Mesenteric fat pad (tissue), 1 donor: ENCODE data around the gene MCM6. TPM values are rescaled to one million over a fixed set of nuclear protein-coding genes. Genes with fewer than 3 reads are reported as not detected.
"Not testable (repeated sequence)": the region's sequence is repeated elsewhere in the genome, so short reads cannot be mapped to it uniquely, and the experiment has no call there.

Experiments
- DNase-seq: peaks from one replicate; pipeline ENCODE4 v3.0.0-alpha.2; 2020; ENCODE audit warnings: low spot score
- long read RNA-seq: library from polyadenylated mRNA; unstranded; transcript quantifications from one replicate; pipeline ENCODE4 v2.0.0, GENCODE V29; 2020
- total RNA-seq: library from RNA; stranded (reverse); fragmentation: NEBNext Ultra II Directional; extraction: Animal tissue kit (Norgen Biotek cat#: 25700); gene quantifications from one replicate; pipeline ENCODE4 v1.2.1, GENCODE V29; 2021
- donor health status: DM: yes; HTN: yes; CAD: no.

MCM6 gene
- total RNA-seq, result 16.0 TPM
- long read RNA-seq, transcript MCM6-201 (17 exons, 3,736 nt), result major isoform, 38 of 59 reads
- long read RNA-seq, partial matches to known transcripts, result 19 of 59 reads
- long read RNA-seq, other reads (novel, unspliced or antisense), result 2 of 59 reads

DNA sequence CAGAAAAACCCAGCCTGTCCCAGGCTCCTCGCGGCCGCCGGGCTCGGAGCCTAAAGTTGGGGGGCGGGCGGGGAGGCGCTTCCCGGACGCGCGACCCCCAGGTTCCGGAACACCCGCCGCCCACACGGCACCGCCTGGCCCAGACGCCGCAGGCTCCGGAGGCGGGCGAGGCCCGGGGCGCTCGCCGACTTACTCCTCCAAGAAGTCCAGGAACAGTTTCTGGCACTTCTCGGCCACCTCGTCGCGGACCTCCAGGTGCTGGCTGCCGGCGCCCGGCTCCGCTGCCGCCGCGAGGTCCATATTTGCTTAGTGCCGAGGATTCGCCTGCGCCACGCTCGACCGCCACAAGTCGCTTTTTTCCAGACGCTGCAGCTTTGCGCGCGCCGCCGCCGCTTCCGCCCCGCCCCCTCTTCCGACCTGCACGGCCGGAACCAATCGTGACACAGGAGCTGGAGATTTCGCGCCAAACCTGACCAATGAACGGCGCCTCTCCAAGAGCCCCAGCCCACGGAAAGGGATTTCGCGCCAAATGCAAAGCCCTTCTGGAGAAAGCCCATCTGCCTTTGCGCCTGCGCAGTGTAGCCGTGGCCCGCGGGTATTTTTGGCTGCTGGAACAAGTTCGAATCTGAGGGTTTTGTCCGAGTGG lies at the start of gene MCM6:
TSS of gene MCM6 (minus strand) at position 378 of the 646 bp plus-strand sequence. CDS start at position 300, 78 bp downstream.
- DNase-seq, result peak; percentile 97

DNA sequence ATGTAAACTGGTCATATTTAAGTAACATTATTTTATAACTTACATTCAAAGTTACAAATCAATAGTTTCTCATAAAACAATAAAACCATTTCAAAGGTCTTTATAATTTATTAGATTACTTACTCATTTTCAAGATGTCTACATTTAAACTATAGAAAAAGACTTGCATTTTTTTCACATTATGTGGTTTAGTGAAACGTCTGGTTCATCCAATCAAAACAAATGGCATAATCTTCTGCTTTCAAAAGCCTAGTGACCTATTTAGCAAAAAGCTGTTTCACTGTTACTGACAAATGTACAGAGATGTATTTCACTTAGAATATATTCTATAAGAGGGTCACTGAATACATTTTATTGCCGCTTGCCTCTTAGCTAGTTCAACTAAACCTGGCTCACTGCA lies 49.3 kb upstream of the MCM6 start:
- DNase-seq, result no peak

DNA sequence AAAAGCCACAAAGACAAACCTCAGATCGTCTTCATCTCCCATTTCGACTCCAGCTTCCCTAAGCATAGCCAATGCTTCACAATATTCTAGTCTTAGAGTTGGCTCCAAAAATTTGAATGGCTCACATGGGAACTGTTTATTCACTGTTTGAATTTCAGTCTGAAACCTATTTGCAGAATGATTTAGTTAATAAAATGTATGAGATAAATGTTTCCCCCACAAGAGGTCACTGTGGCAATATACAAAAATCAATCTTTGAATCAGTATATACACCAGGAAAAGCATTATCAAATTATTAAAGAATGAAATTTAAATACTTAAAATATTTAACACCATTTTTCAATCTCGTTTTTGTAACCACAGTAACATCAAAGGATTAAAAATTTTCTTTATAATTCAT lies 40.0 kb upstream of the MCM6 start:
- DNase-seq, result no peak

DNA sequence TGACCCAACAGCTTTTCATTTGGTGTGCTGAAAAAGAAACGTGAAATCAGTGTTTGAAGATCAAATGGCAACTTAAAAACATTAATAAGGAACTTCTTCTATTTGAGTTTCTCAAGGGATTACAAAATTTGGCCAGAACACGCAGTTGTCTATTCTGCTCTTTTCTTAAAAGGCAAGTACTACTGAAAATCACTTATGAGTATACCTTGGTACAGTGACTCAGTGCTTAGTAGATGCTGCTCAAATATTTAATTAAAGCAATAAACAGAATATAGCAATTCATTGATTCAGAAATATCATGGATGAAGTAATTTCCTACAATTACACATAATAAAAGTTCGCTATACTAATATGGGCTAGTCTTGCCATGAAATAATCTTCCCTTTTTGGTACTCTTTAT lies 38.2 kb upstream of the MCM6 start:
- no peak for DNase-seq

DNA sequence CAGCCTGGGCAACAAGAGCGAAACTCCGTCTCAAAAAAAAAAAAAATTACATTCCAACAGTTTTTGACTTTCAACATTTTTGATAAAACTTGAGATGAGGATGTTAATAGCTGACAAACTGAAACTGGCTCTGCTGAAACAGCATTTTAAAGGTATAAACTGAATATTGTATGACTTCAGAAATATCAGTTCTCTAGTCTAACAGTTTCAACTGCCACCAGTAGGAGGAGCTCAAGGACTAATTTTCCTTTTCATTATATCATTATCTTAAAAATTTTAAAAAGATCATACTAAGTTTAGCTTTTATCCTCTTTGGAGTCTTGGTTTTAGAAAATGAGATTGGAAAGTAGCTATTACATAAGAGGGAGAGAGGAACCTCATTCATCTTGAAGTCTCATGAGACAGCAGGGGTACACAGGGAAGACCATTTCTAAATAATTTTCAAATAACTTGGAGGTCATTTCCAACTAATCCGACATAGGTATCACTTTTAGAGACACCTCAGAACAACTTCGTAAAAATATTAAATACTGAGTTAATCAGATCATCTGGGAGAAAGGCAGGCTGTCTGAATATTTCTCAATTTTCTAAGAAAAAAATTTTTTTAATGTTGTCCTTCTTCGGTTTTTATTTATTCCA lies 37.6 kb upstream of the MCM6 start:
- DNase-seq, result no peak

DNA sequence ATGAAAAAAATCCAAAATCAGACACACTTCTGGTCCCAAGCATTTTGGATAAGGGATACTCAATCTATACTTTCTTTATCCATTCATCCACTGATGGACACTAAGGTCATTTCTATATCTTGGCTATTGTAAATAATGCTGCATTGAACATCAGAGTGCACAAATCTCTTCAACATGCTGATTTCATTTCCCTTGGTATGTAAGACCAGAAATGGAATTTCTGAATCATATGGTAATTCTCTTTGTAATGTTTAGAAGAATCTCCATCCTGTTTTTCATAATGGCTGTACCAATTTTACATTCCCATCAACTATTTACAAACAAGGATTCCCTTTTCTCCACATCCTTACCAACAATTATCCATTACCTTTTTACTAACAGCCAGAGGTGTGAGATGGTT lies 33.7 kb upstream of the MCM6 start:
- DNase-seq, result no peak

DNA sequence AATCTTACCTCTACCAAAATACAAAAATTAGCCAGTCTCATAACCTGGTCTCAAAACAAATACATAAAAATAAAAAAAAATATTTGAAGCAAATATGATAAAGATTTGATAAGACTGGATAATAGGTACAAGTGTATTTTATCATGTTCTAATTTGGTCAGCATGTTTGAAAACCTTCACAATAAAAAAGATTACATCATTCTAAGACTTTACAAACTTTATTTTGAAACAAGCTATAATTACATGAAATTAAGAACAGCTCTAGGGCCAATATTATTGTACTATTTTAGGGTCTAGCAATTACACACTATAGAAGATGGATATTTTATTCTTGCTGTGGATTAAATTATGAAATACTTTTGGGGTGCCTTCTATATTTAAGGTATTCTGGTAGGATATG lies 29.4 kb upstream of the MCM6 start:
- DNase-seq, result no peak

DNA sequence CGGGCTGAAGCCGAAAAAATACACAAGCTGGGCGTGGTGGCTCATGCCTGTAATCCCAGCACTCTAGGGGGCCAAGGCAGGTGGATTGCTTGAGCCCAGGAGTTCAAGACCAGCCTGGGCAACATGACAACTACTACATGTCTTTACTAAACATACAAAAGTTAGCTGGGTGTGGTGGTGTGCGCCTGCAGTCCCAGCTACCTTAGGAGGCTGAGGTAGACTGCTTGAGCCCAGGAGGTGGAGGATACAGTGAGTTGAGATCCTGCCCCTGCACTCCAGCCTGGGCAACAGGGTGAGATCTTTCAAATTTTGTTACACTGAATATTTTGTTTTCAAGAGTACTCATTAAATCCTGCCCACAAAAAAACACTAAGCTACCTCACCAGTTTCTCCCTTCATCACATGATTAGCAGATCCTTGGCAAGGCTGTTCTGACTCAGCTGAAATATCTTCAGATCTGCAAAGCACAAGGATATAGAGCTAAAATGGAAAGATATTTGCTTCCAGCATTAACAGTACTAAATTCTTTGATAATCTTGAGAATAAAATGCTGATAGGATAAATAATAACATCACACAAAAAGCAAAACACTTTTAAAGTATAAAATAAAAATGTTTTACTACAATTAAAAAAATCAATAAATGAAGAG lies 28.2 kb upstream of the MCM6 start:
- no peak for DNase-seq

DNA sequence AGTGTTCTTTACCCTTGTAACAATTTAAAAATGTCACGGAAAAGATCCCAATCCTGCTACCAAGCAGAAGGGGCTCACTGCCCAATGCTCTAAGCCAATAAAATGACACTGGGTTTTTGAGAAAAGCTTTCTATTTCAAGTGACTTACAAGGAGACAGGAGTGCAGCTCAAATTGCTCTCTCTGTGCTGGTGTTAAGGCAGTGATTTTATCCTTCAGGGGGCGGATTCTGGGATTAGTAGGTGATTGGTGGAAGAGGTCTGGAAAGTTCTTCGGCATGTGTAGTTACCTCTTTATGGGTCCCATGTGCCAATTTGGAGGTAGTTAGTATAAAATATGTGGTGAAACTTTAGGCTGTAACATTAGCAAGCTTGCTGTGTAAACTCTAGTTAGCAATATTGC lies 27.4 kb upstream of the MCM6 start:
- no peak for DNase-seq

DNA sequence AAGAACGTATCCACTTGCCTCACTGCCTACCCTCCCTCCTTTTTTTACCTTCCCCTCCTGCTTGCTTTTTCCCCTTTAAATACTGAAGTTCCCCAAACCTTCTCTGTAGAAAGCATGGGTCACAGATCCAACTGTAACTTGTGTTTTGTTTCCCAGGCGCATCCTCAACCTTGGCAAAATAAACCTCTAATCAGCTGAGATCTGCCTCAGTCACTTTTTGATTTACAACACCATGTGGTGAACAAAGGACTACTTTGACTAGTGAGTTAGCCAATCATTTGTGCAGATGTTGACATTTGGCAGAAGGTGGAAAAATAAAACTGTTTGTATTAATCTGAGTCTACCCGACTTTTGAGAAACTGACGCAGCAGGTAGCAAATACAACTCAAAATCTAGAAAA lies 23.3 kb upstream of the MCM6 start:
- no peak for DNase-seq

DNA sequence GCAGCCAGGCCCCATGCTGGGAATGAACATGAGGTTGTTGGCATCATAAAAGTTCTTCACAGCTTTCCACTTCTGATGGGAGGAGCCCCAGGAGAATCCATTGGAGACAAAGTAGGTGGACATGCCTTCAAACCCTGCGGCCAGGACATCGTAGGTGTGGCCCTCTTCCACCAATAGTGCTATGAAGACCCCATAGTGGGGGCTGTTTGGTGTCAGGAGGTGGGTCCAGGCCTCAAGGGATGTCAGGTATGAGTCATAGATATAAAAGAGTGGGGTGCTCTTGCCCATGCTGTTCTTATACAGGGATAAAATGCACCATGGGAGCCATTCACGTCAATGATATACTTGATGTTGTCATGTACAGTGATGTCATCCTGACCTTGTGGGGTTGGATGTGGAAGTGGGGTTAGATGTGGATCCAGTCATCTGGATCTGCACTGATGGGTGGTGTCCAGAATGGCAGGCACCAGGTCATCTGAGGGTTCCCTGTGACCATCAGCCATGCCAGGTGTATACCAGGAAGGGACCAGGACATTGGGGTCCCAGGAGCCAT lies 22.1 kb upstream of the MCM6 start:
- no peak for DNase-seq

DNA sequence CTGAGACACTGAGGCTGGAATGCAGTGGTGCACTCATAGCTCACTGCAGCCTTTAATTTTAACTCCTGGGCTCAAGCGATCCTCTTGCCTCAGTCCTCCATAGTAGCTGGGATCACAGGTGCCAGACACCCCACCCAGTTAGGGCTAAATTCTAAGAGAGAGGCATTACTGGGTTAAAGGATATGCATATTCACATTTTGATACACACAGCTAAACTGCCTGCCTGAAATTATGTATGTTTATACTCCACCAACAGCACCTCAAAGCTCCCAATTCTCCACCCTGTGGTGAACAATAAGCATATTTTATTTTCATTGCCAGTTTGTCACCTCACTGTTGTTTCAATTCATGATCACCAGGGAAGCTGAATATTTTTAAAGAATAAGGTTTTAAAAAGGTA lies 18.7 kb upstream of the MCM6 start:
- no peak for DNase-seq

DNA sequence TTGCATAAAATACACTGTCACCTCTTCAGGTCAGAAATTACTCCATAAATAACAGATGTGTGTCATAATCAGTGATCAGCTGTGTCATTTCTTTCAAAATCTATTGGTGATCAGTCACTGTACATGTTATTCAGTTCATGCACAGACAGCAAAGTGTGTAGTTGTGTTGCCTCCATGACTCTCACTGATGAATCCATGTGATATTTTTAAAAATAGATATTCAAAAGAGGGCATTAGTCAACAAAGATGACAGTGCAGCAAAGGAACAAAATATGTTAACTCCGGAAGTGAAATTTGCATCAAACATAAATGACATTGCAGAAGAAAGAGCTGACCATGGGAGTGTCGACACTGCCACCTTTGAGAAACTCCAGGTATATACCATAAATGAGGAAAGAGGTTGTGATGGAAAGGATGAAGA lies 17.1 kb upstream of the MCM6 start:
- DNase-seq, result no peak

DNA sequence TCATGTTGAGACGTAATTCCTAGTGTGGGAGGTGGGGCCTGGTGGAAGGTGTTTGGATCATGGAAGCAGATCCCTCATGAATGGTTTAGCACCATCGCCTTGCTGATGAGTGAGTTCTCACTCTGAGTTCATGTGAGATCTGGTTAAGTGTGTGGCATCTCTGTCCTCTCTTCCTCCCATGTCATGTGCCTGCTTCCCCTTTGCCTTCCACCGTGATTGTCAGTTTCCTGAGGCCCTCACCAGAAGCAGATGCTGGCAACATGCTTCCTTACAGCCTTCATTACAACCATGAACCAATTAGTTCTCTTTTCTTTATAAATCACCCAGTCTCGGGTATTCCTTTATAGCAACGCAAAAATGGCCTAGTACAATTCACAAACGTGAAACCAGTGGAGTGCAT lies 14.6 kb upstream of the MCM6 start:
- DNase-seq, result no peak

DNA sequence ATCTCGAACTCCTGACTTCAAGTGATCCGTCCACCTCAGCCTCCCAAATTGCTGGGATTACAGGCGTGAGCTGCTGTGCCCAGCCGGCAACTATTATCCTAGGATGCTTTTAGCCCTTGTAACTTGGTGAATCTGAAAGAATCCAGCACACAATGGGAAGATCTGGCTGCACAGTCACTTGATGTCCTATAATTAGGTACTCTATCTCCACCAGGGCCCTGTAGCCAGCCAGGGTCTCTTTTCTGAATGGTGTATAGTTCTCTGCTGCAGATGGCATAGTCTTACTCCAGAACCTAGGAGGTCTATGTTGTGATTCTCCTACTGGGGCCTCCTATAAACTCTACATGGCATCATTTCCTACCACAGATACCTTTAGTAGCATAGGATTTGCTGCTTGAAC lies 13.9 kb upstream of the MCM6 start:
- DNase-seq, result no peak

DNA sequence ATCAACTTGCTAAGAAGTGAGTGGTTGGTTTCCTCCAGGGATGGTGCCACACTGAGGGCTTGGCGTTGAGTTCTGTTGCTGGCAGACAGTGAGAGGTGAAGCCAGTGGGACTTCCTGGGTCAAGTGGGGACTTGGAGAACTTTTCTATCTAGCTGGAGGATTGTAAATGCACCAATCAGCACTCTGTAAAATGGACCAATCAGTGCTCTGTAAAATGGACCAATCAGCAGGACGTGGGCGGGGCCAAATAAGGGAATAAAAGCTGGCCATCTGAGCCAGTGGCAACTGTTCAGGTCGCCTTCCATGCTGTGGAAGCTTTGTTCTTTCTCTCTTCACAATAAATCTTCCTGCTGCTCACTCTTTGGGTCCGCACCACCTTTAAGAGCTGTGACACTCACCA lies 12.3 kb upstream of the MCM6 start:
- DNase-seq, result not testable (repeated sequence)

DNA sequence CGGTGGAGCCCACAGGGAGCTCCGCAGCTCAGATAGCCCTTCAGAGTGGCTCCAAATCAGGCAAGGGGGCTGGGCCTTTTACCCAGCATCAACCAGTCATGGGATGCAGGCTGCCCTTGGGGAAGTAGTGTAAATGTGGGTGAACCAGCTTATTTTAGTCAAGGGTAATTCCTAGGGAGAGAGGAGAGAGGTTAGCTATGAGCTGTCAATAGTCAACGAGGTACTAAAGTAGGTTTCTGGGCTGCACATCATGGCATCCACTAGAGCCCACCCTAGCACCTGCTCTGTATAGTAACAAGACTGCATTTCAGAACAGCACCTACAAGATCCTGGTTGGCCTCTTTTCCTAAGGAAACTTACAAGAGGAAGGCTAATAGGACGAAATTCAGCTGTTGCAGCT lies 9.5 kb upstream of the MCM6 start:
- no peak for DNase-seq

DNA sequence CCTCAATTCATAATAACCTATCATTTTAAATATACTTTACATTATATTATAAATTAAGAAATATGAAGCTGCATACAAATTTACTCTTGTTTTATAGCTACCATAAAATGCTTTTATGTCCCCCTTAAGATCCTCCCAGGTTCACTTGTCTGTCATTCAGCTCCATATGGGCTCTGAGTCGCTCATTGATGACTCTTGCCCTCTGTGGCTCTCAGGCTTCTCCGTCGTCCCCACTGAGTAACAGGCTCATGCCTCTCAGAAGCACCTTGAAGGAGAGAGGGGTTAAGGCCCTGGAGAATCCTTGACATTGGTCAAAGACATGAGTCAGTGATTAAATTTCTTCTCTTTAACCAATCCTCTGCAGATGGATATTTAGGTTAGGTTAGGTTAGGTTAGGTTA lies 6.2 kb upstream of the MCM6 start:
- DNase-seq, result no peak

DNA sequence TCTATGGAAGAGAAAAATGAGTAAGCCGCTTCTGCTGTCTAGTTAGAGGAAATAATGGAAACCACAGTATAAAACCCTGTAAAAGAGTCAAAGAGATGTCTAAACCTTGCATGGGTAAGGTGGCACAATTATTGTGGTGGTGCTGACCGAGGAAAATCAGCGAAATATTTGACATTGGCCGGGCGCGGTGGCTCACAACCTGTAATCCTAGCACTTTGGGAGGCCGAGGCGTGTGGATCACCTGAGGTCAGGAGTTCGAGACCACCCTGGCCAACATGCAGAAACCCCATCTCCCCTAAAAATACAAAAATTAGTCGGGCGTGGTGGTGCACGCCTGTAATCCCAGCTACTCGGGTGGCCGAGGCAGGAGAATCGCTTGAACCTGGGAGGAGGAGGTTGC lies 527 bp upstream of the MCM6 start:
- DNase-seq, result not testable (repeated sequence)

DNA sequence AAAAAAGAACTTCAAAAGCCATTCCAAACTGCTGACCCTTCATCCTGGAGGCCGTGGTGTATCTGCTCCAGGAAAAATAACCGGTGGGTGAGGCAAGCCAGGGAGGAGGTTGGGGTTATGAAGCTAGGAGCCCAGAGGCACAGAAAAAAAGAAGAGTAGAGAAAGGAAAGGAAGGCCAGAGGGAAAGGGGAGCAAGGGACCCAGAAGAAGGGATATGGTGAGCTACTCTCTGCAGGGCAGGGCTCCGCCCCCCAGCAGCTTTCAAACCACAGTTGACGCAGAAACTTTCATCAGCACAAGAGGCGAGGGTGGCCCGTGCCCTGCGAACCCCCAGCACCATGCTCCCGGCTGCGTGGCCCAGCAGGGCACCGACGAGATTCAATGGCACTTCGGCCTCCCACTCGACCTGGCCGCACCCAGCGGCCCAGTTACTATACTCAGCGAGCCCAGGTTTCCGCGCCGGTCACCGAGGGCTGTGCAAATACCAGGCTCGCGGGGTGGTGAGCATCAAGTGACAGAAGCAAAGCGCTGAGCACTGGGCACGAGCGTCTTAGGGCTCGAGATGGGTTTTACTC lies 665 bp downstream of the MCM6 start:
- peak; percentile 90 for DNase-seq

DNA sequence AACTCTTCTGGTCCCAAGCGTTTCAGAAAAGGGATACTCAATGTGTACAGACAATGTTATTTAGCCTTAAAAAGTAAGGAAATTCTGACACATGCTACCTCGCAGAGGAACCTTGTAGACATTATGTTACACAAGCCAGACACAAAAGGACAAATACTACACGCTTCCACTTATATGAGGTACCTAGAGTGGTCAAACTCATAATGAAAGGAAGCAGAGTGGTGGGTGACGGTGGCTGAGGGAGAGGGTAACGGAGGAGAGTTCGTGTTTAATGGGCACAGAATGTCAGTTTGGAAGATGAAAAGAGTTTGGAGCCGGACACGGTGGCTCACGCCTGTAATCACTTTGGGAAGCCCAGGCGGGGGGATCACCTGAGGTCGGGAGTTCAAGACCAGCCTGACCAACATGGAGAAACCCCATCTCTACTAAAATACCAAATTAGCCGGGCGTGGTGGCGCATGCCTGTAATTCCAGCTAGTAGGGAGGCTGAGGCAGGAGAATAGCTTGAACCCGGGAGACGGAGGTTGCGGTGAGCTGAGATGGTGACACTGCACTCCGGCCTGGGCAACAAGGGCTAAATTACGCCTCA lies 1.4 kb downstream of the MCM6 start:
- DNase-seq, result no peak

DNA sequence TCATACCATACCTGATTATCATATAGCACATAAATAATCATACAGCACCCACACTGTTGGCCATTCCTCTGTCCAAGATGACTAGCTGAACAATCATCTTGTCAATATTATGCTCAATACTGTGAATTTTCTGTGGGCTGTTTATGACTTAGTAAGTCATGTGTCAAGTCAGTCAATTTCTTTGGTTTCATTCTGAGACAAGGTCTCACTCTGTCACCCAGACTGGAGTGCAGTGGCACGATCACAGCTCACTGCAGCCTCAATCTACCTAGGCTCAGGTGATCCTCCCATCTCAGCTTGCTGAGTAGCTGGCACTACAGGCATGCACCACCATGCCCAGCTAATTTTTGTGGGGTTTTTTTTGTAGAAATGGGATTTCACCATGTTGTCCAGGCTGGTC lies 5.7 kb downstream of the MCM6 start:
- no peak for DNase-seq
